ENCODE results near the gene SLC4A4. TPM values are rescaled to one million over a fixed set of nuclear protein-coding genes. Genes with fewer than 3 reads are reported as not detected.

SLC4A4 gene
- total and polyA plus RNA-seq, 12 donors: 0.24 to 1.5 (median 0.59) TPM

DNA sequence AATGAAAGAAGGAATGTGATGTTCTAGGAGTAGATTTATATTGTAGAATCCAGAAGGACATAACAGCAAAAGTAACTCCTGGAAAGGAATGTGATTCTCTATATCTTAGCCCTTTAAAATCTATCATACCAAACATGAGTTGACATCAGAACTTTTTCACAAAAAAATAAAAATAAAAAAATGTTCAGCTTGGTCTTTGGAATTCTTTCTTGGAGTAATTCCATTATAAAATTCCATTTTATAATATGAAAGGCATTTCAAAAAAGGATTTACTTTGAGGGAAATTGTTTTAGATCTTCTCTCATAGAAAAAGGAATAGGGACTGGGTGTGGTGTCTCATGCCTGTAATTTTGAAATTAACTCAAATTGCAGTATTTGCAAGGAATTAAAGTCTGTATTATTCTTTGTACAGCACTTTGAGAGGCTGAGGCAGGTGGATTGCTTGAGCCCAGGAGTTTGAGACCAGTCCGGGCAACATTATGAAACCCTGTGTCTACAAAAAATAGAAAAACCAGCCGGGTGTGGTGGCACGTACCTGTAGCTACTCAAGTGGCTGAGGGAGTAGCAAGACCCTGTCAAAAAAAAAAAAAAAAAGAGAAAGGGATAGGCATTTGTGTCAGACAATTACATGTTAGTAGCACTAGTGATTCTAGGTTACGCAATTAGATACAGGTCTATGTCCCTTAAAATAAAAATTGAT lies 134.9 kb downstream of the SLC4A4 start:
- no peak for DNase-seq
- 66 to 93% (median 74%) methylated on average over 4 of the region's 4 CpGs for WGBS, 4 donors
- Histone ChIP-seq H3K27me3 (no peaks in the 10 kb centered on the region), H3K4me3 (no peak overlapping the region), H3K36me3 (replicated peaks in 1 of 2) (no peaks in the 10 kb centered on the region), H3K9me3 (replicated peaks in 1 of 3) (peaks cover 0 to 5% (median 0%) of the 10 kb centered on the region in 3 donors), H3K27ac (no peak overlapping the region), H3K4me1 (replicated peaks in 1 of 2) (no peaks in the 10 kb centered on the region)
- intact Hi-C loops (cut with DNase I): no loop called here
- TF ChIP-seq POLR2A (IDR thresholded peaks at IDR 0.05) (no peak), CTCF (IDR thresholded peaks at IDR 0.05) (no peak)

GRCh38 chr4:71474731-71475130 lies 135.9 kb downstream of the SLC4A4 start:
- no peaks in the 10 kb centered on the region for H3K27me3 ChIP-seq
- H3K36me3 ChIP-seq (replicated peaks in 1 of 2): no peaks in the 10 kb centered on the region
- no peak overlapping the region for H3K4me3 ChIP-seq
- H3K9me3 ChIP-seq (replicated peaks in 1 of 3): peaks cover 0 to 2% (median 0%) of the 10 kb centered on the region in 3 donors
- no peak for DNase-seq
- WGBS, 4 donors: 85 to 92% (median 88%) methylated on average over 2 of the region's 2 CpGs
- no peak overlapping the region for H3K27ac ChIP-seq
- TF ChIP-seq CTCF (IDR thresholded peaks at IDR 0.05): no peak
- intact Hi-C loops (cut with DNase I): no loop called here
- H3K4me1 ChIP-seq (replicated peaks in 1 of 2): no peaks in the 10 kb centered on the region

DNA sequence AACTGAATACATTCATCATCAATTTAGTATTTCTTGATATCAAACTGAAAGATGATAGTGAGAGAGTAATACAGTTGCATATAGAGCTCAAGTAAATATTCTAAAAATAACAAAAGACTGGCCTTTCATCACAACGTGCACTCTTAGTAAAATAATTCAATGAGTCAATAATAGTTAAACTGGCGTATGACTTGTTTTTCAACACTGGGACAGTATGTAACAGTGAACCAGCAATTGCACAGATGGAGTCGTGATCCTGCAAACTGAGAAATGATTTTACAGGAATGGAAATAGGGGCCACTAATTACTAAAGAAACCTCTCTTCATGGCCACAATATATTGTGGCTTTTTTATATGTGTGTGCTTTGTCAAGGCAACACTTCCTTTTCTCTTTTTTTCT lies 137.4 kb downstream of the SLC4A4 start:
- Histone ChIP-seq H3K36me3 (replicated peaks in 1 of 2) (no peaks in the 10 kb centered on the region), H3K9me3 (replicated peaks in 1 of 3) (no peaks in the 10 kb centered on the region), H3K4me1 (replicated peaks in 1 of 2) (no peaks in the 10 kb centered on the region), H3K27ac (no peak overlapping the region), H3K27me3 (no peaks in the 10 kb centered on the region), H3K4me3 (no peak overlapping the region)
- no peak for DNase-seq
- 68 to 75% (median 71%) methylated on average over 3 of the region's 3 CpGs for WGBS, 4 donors
- TF ChIP-seq CTCF (IDR thresholded peaks at IDR 0.05): no peak
- intact Hi-C loops (cut with DNase I): no loop called here

DNA sequence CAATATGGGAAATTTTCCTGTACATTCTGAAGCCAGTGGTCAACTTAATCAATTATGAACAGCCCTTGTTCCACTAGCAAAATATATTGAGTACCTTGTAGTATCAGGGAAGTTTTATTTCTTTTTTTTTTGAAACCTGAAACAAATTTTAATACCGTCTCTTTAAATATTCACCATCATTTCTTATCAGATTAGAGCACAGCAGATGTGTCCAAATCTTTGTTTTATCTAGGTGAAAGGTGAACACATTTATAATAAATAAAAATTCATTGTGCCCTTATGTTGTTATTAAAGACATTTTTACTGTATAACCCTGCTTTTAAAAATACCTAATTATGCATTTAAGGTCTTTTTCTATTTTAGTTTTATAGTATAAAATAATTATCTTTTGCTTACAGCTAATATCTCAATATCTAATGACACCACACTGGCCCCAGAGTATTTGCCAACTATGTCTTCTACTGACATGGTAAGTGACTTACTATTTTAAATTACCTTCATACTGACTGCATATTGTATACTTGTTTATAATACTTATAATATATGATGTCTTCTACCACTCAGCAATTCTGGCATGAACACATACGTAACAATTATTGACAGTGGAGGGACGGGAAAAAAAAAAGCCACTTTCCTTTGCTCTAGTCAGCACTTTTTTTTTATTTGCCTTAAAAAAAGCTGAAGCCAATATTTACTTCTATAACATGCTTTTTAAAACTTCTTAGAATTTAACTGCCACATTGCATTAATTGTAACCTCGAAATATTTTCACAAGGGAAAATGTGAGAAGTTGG lies 147.9 kb downstream of the SLC4A4 start:
- no peak for TF ChIP-seq CTCF (IDR thresholded peaks at IDR 0.05)
- TF ChIP-seq POLR2A (IDR thresholded peaks at IDR 0.05): no peak
- peak overlapping the region in 1 of 4 donors; percentile 11 for H3K4me3 ChIP-seq
- no peaks in the 10 kb centered on the region for H3K36me3 ChIP-seq (replicated peaks in 1 of 2)
- DNase-seq: no peak
- no peak overlapping the region for H3K27ac ChIP-seq
- intact Hi-C loops (cut with DNase I): no loop called here
- 32 to 42% (median 38%) methylated on average over 4 of the region's 4 CpGs for WGBS, 4 donors
- peaks cover 7 to 9% of the 10 kb centered on the region in 2 donors for H3K4me1 ChIP-seq (replicated peaks in 1 of 2)
- H3K27me3 ChIP-seq: no peaks in the 10 kb centered on the region
- no peaks in the 10 kb centered on the region for H3K9me3 ChIP-seq (replicated peaks in 1 of 3)
